Neuronal stem cell (in vitro differentiated cells): ENCODE results near the gene FAM181A.

ENCODE experiments used
- DNase-seq: peaks from one replicate; pipeline ENCODE4 v3.0.0-alpha.2; 2013; ENCODE audit warnings: low spot score
- H2AFZ ChIP-seq: one replicate; pipeline ENCODE4 v1.6.1; 2013; ENCODE audit warnings: mild to moderate bottlenecking, low read length, inconsistent platforms
- H2AK5ac ChIP-seq: 2 replicates; pipeline ENCODE4 v1.6.1; 2013; ENCODE audit warnings: low read depth, mild to moderate bottlenecking, inconsistent platforms, low read length, moderate library complexity, mixed read lengths
- H2BK120ac ChIP-seq: 2 replicates; pipeline ENCODE4 v1.6.1; 2013; ENCODE audit warnings: low read depth, mild to moderate bottlenecking, inconsistent platforms, low read length, moderate library complexity, mixed read lengths
- H2BK12ac ChIP-seq: one replicate; pipeline ENCODE4 v1.6.1; 2013; ENCODE audit warnings: low read length, inconsistent platforms
- H2BK15ac ChIP-seq: 2 replicates; pipeline ENCODE4 v1.6.1; 2013; ENCODE audit warnings: mild to moderate bottlenecking, low read length, inconsistent platforms, mixed read lengths
- H2BK5ac ChIP-seq: one replicate; pipeline ENCODE4 v1.6.1; 2013; ENCODE audit warnings: inconsistent platforms, mild to moderate bottlenecking, low read length, moderate library complexity
- H3K14ac ChIP-seq: one replicate; pipeline ENCODE4 v1.6.1; 2013; ENCODE audit warnings: low read length, inconsistent platforms
- H3K18ac ChIP-seq: 2 replicates; pipeline ENCODE4 v1.6.1; 2013; ENCODE audit warnings: low read length, inconsistent platforms
- H3K23ac ChIP-seq: 2 replicates; pipeline ENCODE4 v1.6.1; 2013; ENCODE audit warnings: low read depth, mild to moderate bottlenecking, mixed read lengths, low read length, inconsistent platforms; ENCODE audit not compliant: poor library complexity
- H3K27ac ChIP-seq: replicated peaks from 3 replicates; pipeline ENCODE4 v1.5.1; 2013; ENCODE audit warnings: low read length, inconsistent platforms
- H3K27me3 ChIP-seq, 3 experiments: 2 replicates each; pipeline ENCODE4 v1.6.1; 2013; ENCODE audit warnings: low read length in 3 of 3, mild to moderate bottlenecking in 2 of 3, inconsistent platforms in 1 of 3, low read depth in 1 of 3, mixed read lengths in 1 of 3, moderate library complexity in 1 of 3; ENCODE audit not compliant: control insufficient read depth in 3 of 3, insufficient read depth in 3 of 3
- H3K36me3 ChIP-seq, 2 donors: replicated peaks in 1 of 2; 2 replicates each; pipeline ENCODE4 v1.6.1; 2013; ENCODE audit warnings: low read length in 2 of 2; ENCODE audit not compliant: control insufficient read depth in 2 of 2, insufficient read depth in 2 of 2
- H3K4ac ChIP-seq: 2 replicates; pipeline ENCODE4 v1.6.1; 2013; ENCODE audit warnings: inconsistent platforms, mild to moderate bottlenecking, low read length, moderate library complexity
- H3K4me1 ChIP-seq, 2 donors: 1 replicate in 1 of 2; 2 replicates in 1 of 2; pipeline ENCODE4 v1.6.1; 2013; ENCODE audit warnings: low read length in 2 of 2, low read depth in 1 of 2; ENCODE audit not compliant: control insufficient read depth in 2 of 2, insufficient read depth in 1 of 2
- H3K4me2 ChIP-seq: one replicate; pipeline ENCODE4 v1.6.1; 2013; ENCODE audit warnings: mild to moderate bottlenecking, low read length, inconsistent platforms; ENCODE audit not compliant: insufficient read depth, poor library complexity, severe bottlenecking
- H3K4me3 ChIP-seq, 2 donors: 2 replicates each; pipeline ENCODE4 v1.5.1; 2013; ENCODE audit warnings: low read length in 2 of 2, mild to moderate bottlenecking in 2 of 2, inconsistent platforms in 1 of 2, moderate library complexity in 1 of 2
- H3K79me1 ChIP-seq: one replicate; pipeline ENCODE4 v1.6.1; 2013; ENCODE audit warnings: low read depth, mild to moderate bottlenecking, inconsistent platforms, low read length, moderate library complexity
- H3K9ac ChIP-seq: one replicate; pipeline ENCODE4 v1.6.1; 2013; ENCODE audit warnings: mild to moderate bottlenecking, low read depth, low read length, inconsistent platforms; ENCODE audit not compliant: poor library complexity
- H3K9me3 ChIP-seq, 2 donors: replicated peaks in 1 of 2; 2 replicates each; pipeline versions ENCODE3 to v1.6.1; 2013; ENCODE audit warnings: low read length in 2 of 2, mild to moderate bottlenecking in 2 of 2, inconsistent platforms in 1 of 2, low read depth in 1 of 2, mixed read lengths in 1 of 2, moderate library complexity in 1 of 2; ENCODE audit not compliant: control insufficient read depth in 2 of 2, insufficient read depth in 1 of 2
- H4K8ac ChIP-seq: one replicate; pipeline ENCODE4 v1.6.1; 2013; ENCODE audit warnings: low read depth, mild to moderate bottlenecking, inconsistent platforms, low read length, moderate library complexity
- H4K91ac ChIP-seq: one replicate; pipeline ENCODE4 v1.6.1; 2013; ENCODE audit warnings: low read length, low read depth, mild to moderate bottlenecking, inconsistent platforms; ENCODE audit not compliant: poor library complexity
- WGBS, 2 donors: extraction: QIAGEN DNeasy Blood & Tissue Kit; methylation state at CpG; one replicate each; pipeline ENCODE4 v1.1.7; 2013; ENCODE audit warnings: missing lambda C conversion rate in 2 of 2, mixed read lengths in 1 of 2; ENCODE audit not compliant: insufficient read length in 2 of 2, insufficient replicate concordance in 1 of 2; ENCODE audit errors: extremely low coverage in 2 of 2; 5-methylcytosine and 5-hydroxymethylcytosine counted together

Gene FAM181A

GRCh38 chr14:93947282-93947681, 20.1 kb downstream of the FAM181A start:
- Histone ChIP-seq H3K4me3 (no peak overlapping the region), H2AFZ (no peak overlapping the region), H3K4me2 (no peak overlapping the region), H3K4ac (no peak overlapping the region), H3K27ac (no peak overlapping the region), H3K79me1 (no peaks in the 10 kb centered on the region), H3K27me3 (peaks cover 0 to 47% (median 0%) of the 10 kb centered on the region in 3 experiments), H4K8ac (no peak overlapping the region), H3K14ac (no peak overlapping the region), H3K9me3 (no peaks in the 10 kb centered on the region), H4K91ac (no peak overlapping the region), H3K9ac (no peak overlapping the region), H2BK120ac (no peak overlapping the region), H3K36me3 (no peaks in the 10 kb centered on the region), H3K23ac (no peak overlapping the region), H2BK12ac (no peak overlapping the region), H2BK5ac (no peak overlapping the region), H3K18ac (peak overlapping the region; percentile 60), H2BK15ac (no peak overlapping the region), H2AK5ac (peak overlapping the region; percentile 76), H3K4me1 (peaks cover 2 to 7% of the 10 kb centered on the region in 2 donors)
- no CpG with 5 or more reads among the region's 19 CpGs for WGBS, 2 donors
- no peak for DNase-seq

- Histone ChIP-seq H2BK15ac (no peak overlapping the region), H3K4me2 (no peak overlapping the region), H3K27ac (no peak overlapping the region), H3K9ac (peak overlapping the region; percentile 21), H3K4ac (no peak overlapping the region), H3K79me1 (no peaks in the 10 kb centered on the region), H2BK120ac (no peak overlapping the region), H4K8ac (no peak overlapping the region), H3K4me3 (no peak overlapping the region), H3K9me3 (no peaks in the 10 kb centered on the region), H3K18ac (peak overlapping the region; percentile 67), H3K27me3 (peaks cover 0 to 39% (median 0%) of the 10 kb centered on the region in 3 experiments), H2BK12ac (peak overlapping the region; percentile 14), H4K91ac (peak overlapping the region; percentile 87), H3K14ac (peak overlapping the region; percentile 12), H3K36me3 (no peaks in the 10 kb centered on the region), H3K4me1 (peaks cover 0 to 6% of the 10 kb centered on the region in 2 donors), H2AFZ (no peak overlapping the region), H3K23ac (no peak overlapping the region), H2BK5ac (no peak overlapping the region), H2AK5ac (peak overlapping the region; percentile 78)
- WGBS, 2 donors = no CpG with 5 or more reads among the region's 13 CpGs
- DNase-seq = no peak
Observed at GRCh38 chr14:93949511-93950075, 22.4 kb downstream of the FAM181A start.

- Histone ChIP-seq H3K36me3 (no peaks in the 10 kb centered on the region), H4K91ac (no peak overlapping the region), H3K4me3 (no peak overlapping the region), H3K79me1 (no peaks in the 10 kb centered on the region), H3K18ac (peak overlapping the region; percentile 63), H3K4ac (no peak overlapping the region), H3K4me2 (no peak overlapping the region), H2AFZ (no peak overlapping the region), H3K27ac (no peak overlapping the region), H2BK120ac (no peak overlapping the region), H3K23ac (no peak overlapping the region), H3K4me1 (peaks cover 2 to 8% of the 10 kb centered on the region in 2 donors), H3K27me3 (peaks cover 0 to 24% (median 0%) of the 10 kb centered on the region in 3 experiments), H2BK15ac (no peak overlapping the region), H3K9ac (no peak overlapping the region), H2BK5ac (peak overlapping the region; percentile 56), H3K14ac (peak overlapping the region; percentile 76), H3K9me3 (no peaks in the 10 kb centered on the region), H4K8ac (no peak overlapping the region), H2BK12ac (no peak overlapping the region), H2AK5ac (no peak overlapping the region)
- WGBS, 2 donors = no CpG with 5 or more reads among the region's 20 CpGs
- no peak for DNase-seq
Observed at GRCh38 chr14:93950948-93951634, 23.9 kb downstream of the FAM181A start.
